ENCODE results near the gene ACD. TPM values are rescaled to one million over a fixed set of nuclear protein-coding genes. Genes with fewer than 3 reads are reported as not detected.

The ACD gene
- total RNA-seq, 2 experiments from 2014 or later = 50.8 to 53.7 TPM

DNA sequence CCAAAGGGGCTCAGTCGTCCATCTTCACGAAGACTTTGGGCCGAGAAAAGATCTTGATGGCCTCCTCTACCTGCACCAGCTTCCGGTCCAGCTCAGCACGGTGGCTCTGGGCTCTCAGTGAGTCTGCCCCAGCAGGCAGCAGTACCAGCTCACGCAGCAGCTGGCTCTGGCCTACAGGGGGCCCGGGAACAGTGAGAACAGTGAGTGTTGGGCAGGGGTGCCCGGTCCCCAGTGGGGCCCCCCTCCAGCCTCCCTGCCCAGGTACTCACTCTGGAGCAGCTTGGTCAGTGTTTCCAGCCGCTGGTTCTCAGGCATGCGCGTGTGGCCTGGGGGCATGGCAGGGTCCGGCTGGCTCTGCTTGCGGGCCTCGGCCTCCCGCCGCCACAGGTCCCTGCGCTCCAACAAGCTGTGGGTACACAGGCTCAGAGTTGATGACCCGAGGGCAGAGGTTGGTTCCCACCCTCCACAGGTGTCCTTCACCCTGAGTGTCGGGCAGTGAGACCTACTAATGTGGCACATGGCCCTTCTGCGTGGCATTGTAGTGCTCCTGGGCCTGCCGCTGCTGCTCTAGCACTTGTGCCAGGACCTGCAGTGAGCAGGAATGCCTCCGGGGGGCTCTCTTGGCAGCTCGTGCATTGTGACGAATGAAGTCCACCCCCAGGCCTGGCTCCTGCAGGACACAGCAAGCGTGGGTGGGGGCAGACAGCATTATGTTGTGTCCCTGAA is 3.3 kb upstream of the ACD start:
- intact Hi-C loops (cut with micrococcal nuclease) = loop anchor here (10.0 kb wide), 1 partner anchor 271 kb away; the partner anchor contains the start of genes CTRL and PSMB10
- ATAC-seq (no peak), DNase-seq (peak; percentile 69)
- ChIA-PET POLR2A (interaction anchor here (1.9 to 2.1 kb wide), 2 partner anchors 14 to 17 kb away, joined by 5 to 13 read pairs; no protein-coding TSS in a partner anchor), CTCF (interaction anchor here (0.6 to 14.7 kb wide), 20 partner anchors 9 to 378 kb away, joined by 3 to 154 read pairs (median 4); partner anchors contain the start of genes ATP6V0D1, CARMIL2 and CTCF)
- no peaks in the 10 kb centered on the region for H3K9me3 Mint-ChIP-seq
- no peak overlapping the region for H3K4me3 Mint-ChIP-seq
- no peaks in the 10 kb centered on the region for H3K27me3 Mint-ChIP-seq
- TF ChIP-seq, protein P1, sequence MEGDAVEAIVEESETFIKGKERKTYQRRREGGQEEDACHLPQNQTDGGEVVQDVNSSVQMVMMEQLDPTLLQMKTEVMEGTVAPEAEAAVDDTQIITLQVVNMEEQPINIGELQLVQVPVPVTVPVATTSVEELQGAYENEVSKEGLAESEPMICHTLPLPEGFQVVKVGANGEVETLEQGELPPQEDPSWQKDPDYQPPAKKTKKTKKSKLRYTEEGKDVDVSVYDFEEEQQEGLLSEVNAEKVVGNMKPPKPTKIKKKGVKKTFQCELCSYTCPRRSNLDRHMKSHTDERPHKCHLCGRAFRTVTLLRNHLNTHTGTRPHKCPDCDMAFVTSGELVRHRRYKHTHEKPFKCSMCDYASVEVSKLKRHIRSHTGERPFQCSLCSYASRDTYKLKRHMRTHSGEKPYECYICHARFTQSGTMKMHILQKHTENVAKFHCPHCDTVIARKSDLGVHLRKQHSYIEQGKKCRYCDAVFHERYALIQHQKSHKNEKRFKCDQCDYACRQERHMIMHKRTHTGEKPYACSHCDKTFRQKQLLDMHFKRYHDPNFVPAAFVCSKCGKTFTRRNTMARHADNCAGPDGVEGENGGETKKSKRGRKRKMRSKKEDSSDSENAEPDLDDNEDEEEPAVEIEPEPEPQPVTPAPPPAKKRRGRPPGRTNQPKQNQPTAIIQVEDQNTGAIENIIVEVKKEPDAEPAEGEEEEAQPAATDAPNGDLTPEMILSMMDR (IDR thresholded peaks at IDR 0.05) = peak; percentile 64
- peaks cover 3% of the 10 kb centered on the region for H3K36me3 Mint-ChIP-seq (ENCODE audit: low read depth)
- H3K4me1 Mint-ChIP-seq (ENCODE audit: low read depth) = peaks cover 23% of the 10 kb centered on the region
- H3K27ac Mint-ChIP-seq = no peak overlapping the region

DNA sequence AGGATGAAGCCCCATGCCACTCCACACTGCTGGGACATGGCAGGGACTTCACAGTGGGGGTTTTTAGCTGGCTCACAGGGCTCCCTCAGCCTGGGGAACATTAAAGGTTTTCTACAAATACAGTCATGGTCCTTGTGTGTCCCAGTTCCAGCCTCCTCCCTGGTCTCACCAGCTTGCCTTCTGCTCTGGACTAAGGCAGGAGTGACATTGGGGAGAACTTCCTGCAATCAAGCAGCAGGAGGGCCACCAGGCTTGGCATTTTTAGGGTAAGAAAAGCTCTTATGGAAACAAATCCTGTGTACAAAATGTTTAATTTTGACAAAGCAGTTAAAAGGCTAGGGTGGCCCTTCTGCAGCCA is 2.6 kb upstream of the ACD start:
- Mint-ChIP-seq H3K4me1 (ENCODE audit: low read depth) (peaks cover 27% of the 10 kb centered on the region), H3K36me3 (ENCODE audit: low read depth) (peaks cover 5% of the 10 kb centered on the region), H3K27me3 (no peaks in the 10 kb centered on the region), H3K9me3 (no peaks in the 10 kb centered on the region), H3K4me3 (no peak overlapping the region), H3K27ac (no peak overlapping the region)
- DNase-seq (no peak), ATAC-seq (no peak)
- intact Hi-C loops (cut with micrococcal nuclease) = loop anchor here (10.0 kb wide), 1 partner anchor 272 kb away; the partner anchor contains the start of genes CTRL and PSMB10
- CTCF ChIA-PET = interaction anchor here (0.9 to 14.7 kb wide), 14 partner anchors 9 to 169 kb away, joined by 3 to 154 read pairs (median 5); partner anchors contain the start of genes CARMIL2 and CTCF
- TF ChIP-seq, protein P1 (IDR thresholded peaks at IDR 0.05) = no peak
- POLR2A ChIA-PET = interaction anchor here (1.1 to 2.1 kb wide), 4 partner anchors 13 to 141 kb away, joined by 3 to 13 read pairs (median 5); no protein-coding TSS in a partner anchor

DNA sequence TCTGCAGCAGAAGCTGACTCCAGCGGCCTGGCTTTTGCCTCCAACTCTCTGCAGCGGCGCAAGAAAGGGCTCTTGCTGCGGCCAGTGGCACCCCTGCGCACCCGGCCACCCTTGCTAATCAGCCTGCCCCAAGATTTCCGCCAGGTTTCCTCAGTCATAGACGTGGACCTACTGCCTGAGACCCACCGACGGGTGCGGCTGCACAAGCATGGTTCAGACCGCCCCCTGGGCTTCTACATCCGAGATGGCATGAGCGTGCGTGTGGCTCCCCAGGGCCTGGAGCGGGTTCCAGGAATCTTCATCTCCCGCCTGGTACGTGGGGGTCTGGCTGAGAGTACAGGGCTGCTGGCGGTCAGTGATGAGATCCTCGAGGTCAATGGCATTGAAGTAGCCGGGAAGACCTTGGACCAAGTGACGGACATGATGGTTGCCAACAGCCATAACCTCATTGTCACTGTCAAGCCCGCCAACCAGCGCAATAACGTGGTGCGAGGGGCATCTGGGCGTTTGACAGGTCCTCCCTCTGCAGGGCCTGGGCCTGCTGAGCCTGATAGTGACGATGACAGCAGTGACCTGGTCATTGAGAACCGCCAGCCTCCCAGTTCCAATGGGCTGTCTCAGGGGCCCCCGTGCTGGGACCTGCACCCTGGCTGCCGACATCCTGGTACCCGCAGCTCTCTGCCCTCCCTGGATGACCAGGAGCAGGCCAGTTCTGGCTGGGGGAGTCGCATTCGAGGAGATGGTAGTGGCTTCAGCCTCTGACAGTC is 2.0 kb upstream of the ACD start:
- ATAC-seq (no peak), DNase-seq (no peak)
- ChIA-PET CTCF (interaction anchor here (0.9 to 14.7 kb wide), 11 partner anchors 10 to 154 kb away, joined by 3 to 154 read pairs (median 5); partner anchors contain the start of genes CARMIL2 and CTCF), POLR2A (interaction anchor here (1.1 to 5.2 kb wide), 5 partner anchors 13 to 141 kb away, joined by 3 to 100 read pairs (median 5); partner anchors contain the start of gene CARMIL2)
- TF ChIP-seq, protein P1 (IDR thresholded peaks at IDR 0.05) = no peak
- Mint-ChIP-seq H3K4me3 (peak overlapping the region; percentile 87), H3K36me3 (ENCODE audit: low read depth) (peaks cover 5% of the 10 kb centered on the region), H3K4me1 (ENCODE audit: low read depth) (peaks cover 23% of the 10 kb centered on the region), H3K9me3 (no peaks in the 10 kb centered on the region), H3K27me3 (no peaks in the 10 kb centered on the region), H3K27ac (no peak overlapping the region)
- intact Hi-C loops (cut with micrococcal nuclease) = loop anchor here (10.0 kb wide), 1 partner anchor 273 kb away; the partner anchor contains the start of genes CTRL and PSMB10

DNA sequence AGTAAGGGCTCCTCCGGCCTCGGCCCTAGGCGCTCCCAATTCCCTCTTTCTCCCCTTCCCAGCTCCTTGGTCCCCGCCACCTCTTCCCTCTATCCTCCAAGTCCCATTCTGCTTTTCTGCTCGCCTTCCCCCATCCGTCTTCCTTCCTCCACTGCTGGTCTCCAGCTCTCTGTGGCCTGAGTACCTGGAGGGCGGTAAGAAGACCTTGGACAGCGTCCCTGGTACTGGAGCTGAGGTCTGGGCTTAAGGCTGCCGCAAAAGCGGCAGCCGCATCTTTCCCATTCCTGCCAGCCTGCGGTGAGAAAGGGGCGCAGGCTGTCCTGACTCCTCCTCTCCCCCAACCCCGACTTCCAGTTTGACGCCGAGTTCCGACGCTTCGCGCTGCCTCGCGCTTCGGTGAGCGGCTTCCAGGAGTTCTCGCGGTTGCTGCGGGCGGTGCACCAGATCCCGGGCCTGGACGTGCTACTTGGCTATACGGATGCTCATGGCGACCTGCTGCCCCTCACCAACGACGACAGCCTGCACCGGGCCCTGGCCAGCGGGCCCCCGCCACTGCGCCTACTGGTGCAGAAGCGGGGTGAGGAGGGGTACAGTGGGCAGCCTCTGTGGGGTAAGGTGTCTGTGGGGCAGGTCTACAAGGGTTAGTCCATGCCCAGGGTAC is 1.2 kb upstream of the ACD start:
- no peak for ATAC-seq
- no peaks in the 10 kb centered on the region for H3K9me3 Mint-ChIP-seq
- intact Hi-C loops (cut with micrococcal nuclease) = loop anchor here (10.0 kb wide), 1 partner anchor 274 kb away; the partner anchor contains the start of genes CTRL and PSMB10
- H3K27me3 Mint-ChIP-seq = no peaks in the 10 kb centered on the region
- H3K4me3 Mint-ChIP-seq = peak overlapping the region; percentile 87
- peak; percentile 43 for DNase-seq
- peak overlapping the region; percentile 82 for H3K27ac Mint-ChIP-seq
- CTCF ChIA-PET = interaction anchor here (1.4 to 14.7 kb wide), 6 partner anchors 12 to 147 kb away, joined by 5 to 154 read pairs (median 12); partner anchors contain the start of genes CARMIL2 and CTCF
- POLR2A ChIA-PET = interaction anchor here (0.8 to 5.2 kb wide), 3 partner anchors 13 to 140 kb away, joined by 3 to 100 read pairs (median 5); partner anchors contain the start of genes CARMIL2 and CTCF
- peaks cover 6% of the 10 kb centered on the region for H3K36me3 Mint-ChIP-seq (ENCODE audit: low read depth)
- TF ChIP-seq, protein P1 (IDR thresholded peaks at IDR 0.05) = no peak
- peaks cover 22% of the 10 kb centered on the region for H3K4me1 Mint-ChIP-seq (ENCODE audit: low read depth)

All from activated CD8-positive, alpha-beta T cell treated with anti-CD3 and anti-CD28 coated beads for 36 hours (primary cell).